HL-60 (cell line): ENCODE measurements around the gene ZSCAN5B.

ENCODE experiments used
- DNase-seq, 2 experiments: peaks; one replicate each; pipeline ENCODE4 v3.0.0-alpha.2; 2010 to 2020; ENCODE audit warnings: low read depth in 1 of 2, low spot score in 1 of 2
- H3K27ac ChIP-seq: fragments of 250-450 bp; sonication (Bioruptor Pico); replicated peaks from 2 replicates; pipeline ENCODE4 v1.5.1; 2020; ENCODE audit warnings: mild to moderate bottlenecking, moderate library complexity
- H3K27me3 ChIP-seq: fragments of 250-450 bp; sonication (Bioruptor Pico); 2 replicates; pipeline ENCODE4 v1.5.1; 2021; ENCODE audit warnings: mild to moderate bottlenecking, moderate library complexity; ENCODE audit not compliant: insufficient read depth, poor library complexity, severe bottlenecking
- H3K4me3 ChIP-seq: replicated peaks from 2 replicates; pipeline ENCODE4 v1.5.1; 2011; ENCODE audit warnings: mild to moderate bottlenecking, control low read depth, low read length; ENCODE audit not compliant: insufficient read depth
- GABPA ChIP-seq: IDR thresholded peaks from 2 replicates; pipeline ENCODE4 v1.6.1; 2012; ENCODE audit warnings: low read depth
- POLR2AphosphoS5 ChIP-seq: IDR thresholded peaks from 2 replicates; pipeline ENCODE4 v1.6.1; 2012; ENCODE audit warnings: low read depth
- SPI1 ChIP-seq: IDR thresholded peaks from 2 replicates; pipeline ENCODE4 v1.6.1; 2012; ENCODE audit warnings: low read depth, mild to moderate bottlenecking, borderline replicate concordance
- TF ChIP-seq, protein P1 (sequence below): IDR thresholded peaks from one replicate; pipeline ENCODE4 v1.5.1; 2011; ENCODE audit warnings: low read length, control low read depth, inconsistent platforms; ENCODE audit not compliant: insufficient read depth
- TF ChIP-seq, protein P2 (sequence below): IDR thresholded peaks from 2 replicates; pipeline ENCODE4 v1.6.1; 2012; ENCODE audit warnings: low read depth; ENCODE audit not compliant: insufficient replicate concordance

Gene ZSCAN5B

DNA sequence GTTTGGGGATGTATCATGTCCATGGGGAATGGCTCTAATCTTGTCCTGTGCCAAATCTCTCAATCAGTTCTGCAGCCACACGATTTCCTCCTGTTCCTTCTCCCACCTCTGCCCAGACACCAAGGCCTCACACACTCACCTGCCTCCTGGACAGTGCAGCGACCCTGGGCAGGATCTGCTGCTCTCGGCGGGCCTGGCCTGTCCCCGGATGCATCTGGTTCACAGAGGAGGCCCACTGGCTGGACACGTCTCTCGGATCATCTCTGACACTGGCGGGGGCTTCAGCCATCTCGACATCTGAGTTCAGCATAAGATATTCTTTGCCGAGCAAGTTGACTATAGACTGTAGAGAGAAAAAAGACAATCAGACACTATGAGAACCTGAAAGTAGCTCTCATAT lies 5.9 kb downstream of the ZSCAN5B start:
- H3K4me3 ChIP-seq: no peak overlapping the region
- TF ChIP-seq, protein P1, sequence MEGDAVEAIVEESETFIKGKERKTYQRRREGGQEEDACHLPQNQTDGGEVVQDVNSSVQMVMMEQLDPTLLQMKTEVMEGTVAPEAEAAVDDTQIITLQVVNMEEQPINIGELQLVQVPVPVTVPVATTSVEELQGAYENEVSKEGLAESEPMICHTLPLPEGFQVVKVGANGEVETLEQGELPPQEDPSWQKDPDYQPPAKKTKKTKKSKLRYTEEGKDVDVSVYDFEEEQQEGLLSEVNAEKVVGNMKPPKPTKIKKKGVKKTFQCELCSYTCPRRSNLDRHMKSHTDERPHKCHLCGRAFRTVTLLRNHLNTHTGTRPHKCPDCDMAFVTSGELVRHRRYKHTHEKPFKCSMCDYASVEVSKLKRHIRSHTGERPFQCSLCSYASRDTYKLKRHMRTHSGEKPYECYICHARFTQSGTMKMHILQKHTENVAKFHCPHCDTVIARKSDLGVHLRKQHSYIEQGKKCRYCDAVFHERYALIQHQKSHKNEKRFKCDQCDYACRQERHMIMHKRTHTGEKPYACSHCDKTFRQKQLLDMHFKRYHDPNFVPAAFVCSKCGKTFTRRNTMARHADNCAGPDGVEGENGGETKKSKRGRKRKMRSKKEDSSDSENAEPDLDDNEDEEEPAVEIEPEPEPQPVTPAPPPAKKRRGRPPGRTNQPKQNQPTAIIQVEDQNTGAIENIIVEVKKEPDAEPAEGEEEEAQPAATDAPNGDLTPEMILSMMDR: no peak
- TF ChIP-seq, protein P2, sequence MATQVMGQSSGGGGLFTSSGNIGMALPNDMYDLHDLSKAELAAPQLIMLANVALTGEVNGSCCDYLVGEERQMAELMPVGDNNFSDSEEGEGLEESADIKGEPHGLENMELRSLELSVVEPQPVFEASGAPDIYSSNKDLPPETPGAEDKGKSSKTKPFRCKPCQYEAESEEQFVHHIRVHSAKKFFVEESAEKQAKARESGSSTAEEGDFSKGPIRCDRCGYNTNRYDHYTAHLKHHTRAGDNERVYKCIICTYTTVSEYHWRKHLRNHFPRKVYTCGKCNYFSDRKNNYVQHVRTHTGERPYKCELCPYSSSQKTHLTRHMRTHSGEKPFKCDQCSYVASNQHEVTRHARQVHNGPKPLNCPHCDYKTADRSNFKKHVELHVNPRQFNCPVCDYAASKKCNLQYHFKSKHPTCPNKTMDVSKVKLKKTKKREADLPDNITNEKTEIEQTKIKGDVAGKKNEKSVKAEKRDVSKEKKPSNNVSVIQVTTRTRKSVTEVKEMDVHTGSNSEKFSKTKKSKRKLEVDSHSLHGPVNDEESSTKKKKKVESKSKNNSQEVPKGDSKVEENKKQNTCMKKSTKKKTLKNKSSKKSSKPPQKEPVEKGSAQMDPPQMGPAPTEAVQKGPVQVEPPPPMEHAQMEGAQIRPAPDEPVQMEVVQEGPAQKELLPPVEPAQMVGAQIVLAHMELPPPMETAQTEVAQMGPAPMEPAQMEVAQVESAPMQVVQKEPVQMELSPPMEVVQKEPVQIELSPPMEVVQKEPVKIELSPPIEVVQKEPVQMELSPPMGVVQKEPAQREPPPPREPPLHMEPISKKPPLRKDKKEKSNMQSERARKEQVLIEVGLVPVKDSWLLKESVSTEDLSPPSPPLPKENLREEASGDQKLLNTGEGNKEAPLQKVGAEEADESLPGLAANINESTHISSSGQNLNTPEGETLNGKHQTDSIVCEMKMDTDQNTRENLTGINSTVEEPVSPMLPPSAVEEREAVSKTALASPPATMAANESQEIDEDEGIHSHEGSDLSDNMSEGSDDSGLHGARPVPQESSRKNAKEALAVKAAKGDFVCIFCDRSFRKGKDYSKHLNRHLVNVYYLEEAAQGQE: no peak
- no peak for TF ChIP-seq POLR2AphosphoS5
- no peak for TF ChIP-seq SPI1
- no peak for TF ChIP-seq GABPA
- no peaks in the 10 kb centered on the region for H3K27me3 ChIP-seq

DNA sequence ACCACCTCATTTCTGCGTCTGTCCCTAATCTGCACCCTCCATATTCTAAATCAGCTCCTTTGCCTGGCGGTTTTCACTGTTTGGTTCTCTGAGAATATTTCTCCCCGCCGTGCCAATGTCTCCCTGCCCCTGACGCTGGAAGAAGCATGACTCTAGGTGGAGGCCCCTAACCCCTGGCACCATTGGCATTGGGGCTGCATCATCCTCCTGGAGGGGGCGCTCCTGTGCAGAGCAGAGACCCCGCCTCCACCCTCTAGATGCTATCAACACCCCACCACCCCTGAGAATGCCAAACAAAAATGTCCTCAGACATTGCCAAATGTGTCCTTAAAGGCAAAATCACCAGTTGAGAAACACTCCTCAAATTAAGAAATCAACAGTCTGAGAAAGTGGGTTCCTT lies 6.5 kb downstream of the ZSCAN5B start:
- TF ChIP-seq, protein P1: no peak
- TF ChIP-seq SPI1 (no peak), POLR2AphosphoS5 (no peak), GABPA (no peak)
- TF ChIP-seq, protein P2: no peak
- Histone ChIP-seq H3K27me3 (no peaks in the 10 kb centered on the region), H3K27ac (no peak overlapping the region), H3K4me3 (no peak overlapping the region)
- DNase-seq: no peak

More for the DNA sequence above, 5.9 kb downstream of the ZSCAN5B start:
- DNase-seq: no peak
- H3K27ac ChIP-seq: no peak overlapping the region

DNA sequence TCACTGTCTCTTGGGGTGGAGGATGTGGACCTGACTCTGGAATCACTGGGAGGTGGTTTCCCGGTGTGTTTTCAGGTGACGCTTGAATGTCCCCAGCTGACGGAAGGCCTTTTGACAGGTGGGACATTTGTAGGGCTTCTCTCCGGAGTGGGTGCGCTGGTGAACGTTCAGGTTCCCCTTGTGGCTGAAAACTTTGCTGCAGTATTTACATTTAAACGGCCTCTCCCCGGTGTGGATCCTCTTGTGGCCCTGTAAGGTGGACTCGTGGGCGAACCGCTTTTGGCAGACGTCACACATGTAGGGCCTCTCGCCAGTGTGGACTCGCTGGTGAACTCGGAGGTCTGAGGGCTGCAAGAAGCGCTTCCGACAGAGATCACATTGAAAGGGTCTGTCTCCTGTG lies 7.8 kb downstream of the ZSCAN5B start:
- Histone ChIP-seq H3K4me3 (no peak overlapping the region), H3K27me3 (no peaks in the 10 kb centered on the region), H3K27ac (no peak overlapping the region)
- DNase-seq: no peak
- TF ChIP-seq SPI1: no peak
- TF ChIP-seq POLR2AphosphoS5: no peak
- TF ChIP-seq, protein P1: no peak
- TF ChIP-seq GABPA: no peak

DNA sequence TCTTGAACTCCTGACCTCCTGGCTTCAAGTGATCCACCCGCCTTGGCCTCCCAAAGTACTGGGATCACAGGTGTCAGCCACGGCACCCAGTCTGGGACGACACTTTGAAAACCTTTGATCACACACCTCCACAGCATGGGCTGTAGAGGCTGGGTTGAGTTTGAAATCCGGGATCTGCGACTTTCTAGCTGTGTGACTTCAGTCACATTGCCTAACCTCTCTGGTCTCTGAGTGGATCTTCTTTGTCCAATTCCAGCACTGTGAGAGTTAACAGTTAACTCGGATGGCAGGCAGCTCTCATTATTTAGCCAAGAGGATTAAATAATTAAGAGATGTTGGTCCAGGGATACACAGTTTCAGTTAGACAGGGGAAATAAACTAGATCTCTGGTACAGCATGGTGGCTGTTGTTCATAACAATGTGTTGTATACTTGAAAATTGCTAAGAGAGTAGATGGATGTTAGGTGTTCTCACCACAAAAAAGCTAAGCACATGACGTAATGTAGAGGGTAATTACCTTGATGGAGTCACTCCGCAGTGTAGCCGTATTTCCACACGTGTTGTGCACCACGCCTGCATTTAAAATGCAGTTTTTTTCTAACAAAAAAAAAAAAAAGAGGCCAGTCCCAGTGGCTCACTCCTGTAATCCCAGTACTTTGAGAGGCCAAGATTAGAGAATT lies 19.9 kb downstream of the ZSCAN5B start:
- TF ChIP-seq, protein P2: no peak
- TF ChIP-seq GABPA: no peak
- TF ChIP-seq SPI1: no peak
- no peak for TF ChIP-seq POLR2AphosphoS5
- TF ChIP-seq, protein P1: no peak
- no peak for DNase-seq
- Histone ChIP-seq H3K27me3 (peaks cover 5% of the 10 kb centered on the region), H3K27ac (no peak overlapping the region), H3K4me3 (no peak overlapping the region)
